WTC11 (cell line): Measurements from ENCODE around the gene CNTFR. TPM values are rescaled to one million over a fixed set of nuclear protein-coding genes. Genes with fewer than 3 reads are reported as not detected.

ENCODE experiments used
- ATAC-seq: fragments of 200-7000 bp; cut with Tn5 transposase; 2 replicates; pipeline ENCODE4 v1.10.0; 2021; ENCODE audit warnings: mild to moderate bottlenecking, moderate library complexity
- CTCF ChIA-PET: fragments of 300-600 bp; sonication (Branson Sonifier 250); formaldehyde crosslinking; loops from one replicate; lab custom pipeline; 2021; ENCODE audit warnings: antibody characterized with exemption; lab: Charles Lee
- POLR2A ChIA-PET: fragments of 350-600 bp; sonication (Branson Sonifier 250); formaldehyde crosslinking; loops from one replicate; lab custom pipeline; 2021; ENCODE audit warnings: antibody characterized with exemption; lab: Charles Lee
- DNase-seq: peaks from one replicate; pipeline ENCODE4 v3.0.0; 2021; ENCODE audit warnings: low spot score
- H3K27ac Mint-ChIP-seq: 2 replicates; pipeline ENCODE4 v1.8.0; 2021; ENCODE audit warnings: mixed read lengths
- H3K27me3 Mint-ChIP-seq: 2 replicates; pipeline ENCODE4 v1.8.0; 2021; ENCODE audit warnings: low read depth, mild to moderate bottlenecking, moderate library complexity, mixed read lengths
- H3K36me3 Mint-ChIP-seq: 2 replicates; pipeline ENCODE4 v1.8.0; 2021; ENCODE audit warnings: mixed read lengths
- H3K4me1 Mint-ChIP-seq: 2 replicates; pipeline ENCODE4 v1.8.0; 2022; ENCODE audit warnings: mixed read lengths
- H3K4me3 Mint-ChIP-seq: 2 replicates; pipeline ENCODE4 v1.8.0; 2021; ENCODE audit warnings: mild to moderate bottlenecking, moderate library complexity, mixed read lengths
- H3K9me3 Mint-ChIP-seq: 2 replicates; pipeline ENCODE4 v1.8.0; 2021; ENCODE audit warnings: mixed read lengths
- ATF3 ChIP-seq: sonication (generic); formaldehyde crosslinking; conservative IDR thresholded peaks from 2 replicates; pipeline ENCODE4 v1.8.1; 2022; ENCODE audit warnings: mild to moderate bottlenecking, missing genetic modification reagents
- CREB1 ChIP-seq: sonication (generic); formaldehyde crosslinking; IDR thresholded peaks from 2 replicates; pipeline ENCODE4 v1.8.0; 2023; ENCODE audit warnings: mild to moderate bottlenecking, missing genetic modification reagents
- CREM ChIP-seq: sonication (generic); formaldehyde crosslinking; IDR thresholded peaks from 2 replicates; pipeline ENCODE4 v1.8.1; 2022; ENCODE audit warnings: mild to moderate bottlenecking, missing genetic modification reagents, moderate library complexity
- NFATC4 ChIP-seq: fragments of 250-450 bp; sonication (Bioruptor Pico); IDR thresholded peaks from 2 replicates; pipeline ENCODE4 v1.9.0; 2021; ENCODE audit warnings: mild to moderate bottlenecking
- NFE2L1 ChIP-seq: sonication (generic); formaldehyde crosslinking; IDR thresholded peaks from 2 replicates; pipeline ENCODE4 v1.8.1; 2023; ENCODE audit warnings: missing genetic modification reagents
- NR1H2 ChIP-seq: sonication (generic); formaldehyde crosslinking; IDR thresholded peaks from 2 replicates; pipeline ENCODE4 v1.9.0; 2021; ENCODE audit warnings: mild to moderate bottlenecking, moderate library complexity, missing genetic modification reagents
- OVOL2 ChIP-seq: fragments of 250-450 bp; sonication (Bioruptor Pico); IDR thresholded peaks from 2 replicates; pipeline ENCODE4 v1.9.0; 2021; ENCODE audit warnings: mild to moderate bottlenecking, borderline replicate concordance
- RELA ChIP-seq: sonication (generic); formaldehyde crosslinking; IDR thresholded peaks from 2 replicates; pipeline ENCODE4 v1.8.1; 2022; ENCODE audit warnings: missing genetic modification reagents, mild to moderate bottlenecking, borderline replicate concordance
- RORB ChIP-seq: fragments of 250-450 bp; sonication (Bioruptor Pico); IDR thresholded peaks from 2 replicates; pipeline ENCODE4 v1.9.0; 2021; ENCODE audit warnings: mild to moderate bottlenecking
- SP1 ChIP-seq: sonication (generic); formaldehyde crosslinking; conservative IDR thresholded peaks from 2 replicates; pipeline ENCODE4 v1.8.1; 2022; ENCODE audit warnings: missing genetic modification reagents
- USF1 ChIP-seq: sonication (generic); formaldehyde crosslinking; IDR thresholded peaks from 2 replicates; pipeline ENCODE4 v1.8.0; 2022; ENCODE audit warnings: mild to moderate bottlenecking, missing genetic modification reagents
- ZBTB21 ChIP-seq: sonication (generic); formaldehyde crosslinking; IDR thresholded peaks from 2 replicates; pipeline ENCODE4 v1.8.1; 2023; ENCODE audit warnings: mild to moderate bottlenecking, missing genetic modification reagents, borderline replicate concordance
- ZNF121 ChIP-seq: sonication (generic); formaldehyde crosslinking; IDR thresholded peaks from 2 replicates; pipeline ENCODE4 v1.8.0; 2023; ENCODE audit warnings: missing genetic modification reagents
- ZNF219 ChIP-seq: sonication (generic); formaldehyde crosslinking; IDR thresholded peaks from 2 replicates; pipeline ENCODE4 v1.8.0; 2023; ENCODE audit warnings: missing genetic modification reagents, mild to moderate bottlenecking, borderline replicate concordance
- ZNF232 ChIP-seq: sonication (generic); formaldehyde crosslinking; IDR thresholded peaks from 2 replicates; pipeline ENCODE4 v1.8.0; 2022; ENCODE audit warnings: mild to moderate bottlenecking, missing genetic modification reagents
- ZNF425 ChIP-seq: fragments of 250-450 bp; sonication (Bioruptor Pico); conservative IDR thresholded peaks from 2 replicates; pipeline ENCODE4 v1.9.0; 2021; ENCODE audit warnings: mild to moderate bottlenecking
- ZNF671 ChIP-seq: fragments of 250-450 bp; sonication (Bioruptor Pico); IDR thresholded peaks from 2 replicates; pipeline ENCODE4 v1.8.0; 2021; ENCODE audit warnings: mild to moderate bottlenecking
- total RNA-seq: library from RNA; stranded (reverse); gene quantifications from 3 replicates; pipeline ENCODE4 v1.2.3, GENCODE V29; 2021
- TF ChIP-seq, protein P1 (sequence below): fragments of 250-450 bp; sonication (Bioruptor Pico); IDR thresholded peaks from 2 replicates; pipeline ENCODE4 v1.9.0; 2021; ENCODE audit warnings: moderate library complexity, mild to moderate bottlenecking, inconsistent platforms, borderline replicate concordance
- TF ChIP-seq, protein P2 (sequence below): fragments of 250-450 bp; sonication (Bioruptor Pico); IDR thresholded peaks from 2 replicates; pipeline ENCODE4 v1.9.0; 2021; ENCODE audit warnings: mild to moderate bottlenecking
- TF ChIP-seq, protein P3 (sequence below): sonication (generic); formaldehyde crosslinking; IDR thresholded peaks from 2 replicates; pipeline ENCODE4 v1.8.0; 2023; ENCODE audit warnings: missing genetic modification reagents
- TF ChIP-seq, protein P4 (sequence below): fragments of 250-450 bp; sonication (Bioruptor Pico); IDR thresholded peaks from 2 replicates; pipeline ENCODE4 v2.1.2; 2022; ENCODE audit warnings: mild to moderate bottlenecking, moderate library complexity
- TF ChIP-seq, protein P5 (sequence below): fragments of 250-450 bp; sonication (Bioruptor Pico); IDR thresholded peaks from 2 replicates; pipeline ENCODE4 v1.8.0; 2021; ENCODE audit warnings: mild to moderate bottlenecking
- TF ChIP-seq, protein P6 (sequence below): sonication (generic); formaldehyde crosslinking; IDR thresholded peaks from 2 replicates; pipeline ENCODE4 v1.8.1; 2023; ENCODE audit warnings: mild to moderate bottlenecking, missing genetic modification reagents, moderate library complexity

Gene CNTFR
- total RNA-seq, 1 experiment from 2014 or later, result 18.0 TPM

DNA sequence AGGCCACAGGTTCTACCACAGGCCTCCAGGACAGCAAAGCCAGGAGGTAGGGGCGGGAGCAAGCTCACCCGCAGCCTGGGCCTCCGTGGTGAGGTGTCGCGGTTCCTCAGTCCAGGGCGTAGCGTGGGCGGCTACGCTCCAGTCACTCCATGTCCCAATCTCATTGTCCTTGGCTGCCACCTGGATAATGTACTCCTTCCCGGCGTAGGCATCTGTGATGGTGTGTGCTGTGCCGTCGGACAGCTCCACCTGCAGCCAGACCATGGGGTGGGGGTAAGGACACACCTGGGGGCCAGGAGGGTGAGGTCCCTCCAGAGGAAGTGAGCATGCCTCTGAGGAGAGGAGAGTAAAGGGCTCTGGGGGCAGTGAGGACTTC, 36.9 kb downstream of the CNTFR start (continued):
- TF ChIP-seq CREM (no peak), RELA (CRISPR knock-in tag) (no peak), ATF3 (no peak), CREB1 (CRISPR knock-in tag) (no peak), USF1 (no peak), OVOL2 (CRISPR knock-in tag) (no peak), NFE2L1 (CRISPR knock-in tag) (no peak)
- TF ChIP-seq, protein P1, sequence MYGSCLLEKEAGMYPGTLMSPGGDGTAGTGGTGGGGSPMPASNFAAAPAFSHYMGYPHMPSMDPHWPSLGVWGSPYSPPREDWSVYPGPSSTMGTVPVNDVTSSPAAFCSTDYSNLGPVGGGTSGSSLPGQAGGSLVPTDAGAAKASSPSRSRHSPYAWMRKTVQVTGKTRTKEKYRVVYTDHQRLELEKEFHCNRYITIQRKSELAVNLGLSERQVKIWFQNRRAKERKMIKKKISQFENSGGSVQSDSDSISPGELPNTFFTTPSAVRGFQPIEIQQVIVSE (CRISPR knock-in tag), result no peak

GRCh38 chr9:34551751-34552605, 37.5 kb downstream of the CNTFR start:
- CTCF ChIA-PET, result interaction anchor here (1.3 to 8.0 kb wide), 3 partner anchors 36 to 52 kb away, joined by 3 to 192 read pairs (median 19); no protein-coding TSS in a partner anchor

More at GRCh38 chr9:34551751-34552605, 37.5 kb downstream of the CNTFR start:
- no peak overlapping the region for H3K4me3 Mint-ChIP-seq
- ATAC-seq, result no peak
- peaks cover 26% of the 10 kb centered on the region for H3K4me1 Mint-ChIP-seq
- no peaks in the 10 kb centered on the region for H3K36me3 Mint-ChIP-seq
- TF ChIP-seq ZNF232 (CRISPR knock-in tag), result no peak
- TF ChIP-seq, protein P2, sequence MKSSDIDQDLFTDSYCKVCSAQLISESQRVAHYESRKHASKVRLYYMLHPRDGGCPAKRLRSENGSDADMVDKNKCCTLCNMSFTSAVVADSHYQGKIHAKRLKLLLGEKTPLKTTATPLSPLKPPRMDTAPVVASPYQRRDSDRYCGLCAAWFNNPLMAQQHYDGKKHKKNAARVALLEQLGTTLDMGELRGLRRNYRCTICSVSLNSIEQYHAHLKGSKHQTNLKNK, result no peak
- TF ChIP-seq, protein P3, sequence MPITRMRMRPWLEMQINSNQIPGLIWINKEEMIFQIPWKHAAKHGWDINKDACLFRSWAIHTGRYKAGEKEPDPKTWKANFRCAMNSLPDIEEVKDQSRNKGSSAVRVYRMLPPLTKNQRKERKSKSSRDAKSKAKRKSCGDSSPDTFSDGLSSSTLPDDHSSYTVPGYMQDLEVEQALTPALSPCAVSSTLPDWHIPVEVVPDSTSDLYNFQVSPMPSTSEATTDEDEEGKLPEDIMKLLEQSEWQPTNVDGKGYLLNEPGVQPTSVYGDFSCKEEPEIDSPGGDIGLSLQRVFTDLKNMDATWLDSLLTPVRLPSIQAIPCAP, result no peak
- TF ChIP-seq ZNF671 (CRISPR knock-in tag), result no peak
- no peak for TF ChIP-seq SP1 (CRISPR knock-in tag)
- TF ChIP-seq, protein P4, sequence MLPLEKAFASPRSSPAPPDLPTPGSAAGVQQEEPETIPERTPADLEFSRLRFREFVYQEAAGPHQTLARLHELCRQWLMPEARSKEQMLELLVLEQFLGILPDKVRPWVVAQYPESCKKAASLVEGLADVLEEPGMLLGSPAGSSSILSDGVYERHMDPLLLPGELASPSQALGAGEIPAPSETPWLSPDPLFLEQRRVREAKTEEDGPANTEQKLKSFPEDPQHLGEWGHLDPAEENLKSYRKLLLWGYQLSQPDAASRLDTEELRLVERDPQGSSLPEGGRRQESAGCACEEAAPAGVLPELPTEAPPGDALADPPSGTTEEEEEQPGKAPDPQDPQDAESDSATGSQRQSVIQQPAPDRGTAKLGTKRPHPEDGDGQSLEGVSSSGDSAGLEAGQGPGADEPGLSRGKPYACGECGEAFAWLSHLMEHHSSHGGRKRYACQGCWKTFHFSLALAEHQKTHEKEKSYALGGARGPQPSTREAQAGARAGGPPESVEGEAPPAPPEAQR, result no peak
- no peak for TF ChIP-seq OVOL2 (CRISPR knock-in tag)
- TF ChIP-seq NR1H2 (CRISPR knock-in tag), result no peak
- TF ChIP-seq ZNF219 (CRISPR knock-in tag), result no peak
- no peak for TF ChIP-seq CREB1 (CRISPR knock-in tag)
- TF ChIP-seq RORB (CRISPR knock-in tag), result no peak
- TF ChIP-seq, protein P5, sequence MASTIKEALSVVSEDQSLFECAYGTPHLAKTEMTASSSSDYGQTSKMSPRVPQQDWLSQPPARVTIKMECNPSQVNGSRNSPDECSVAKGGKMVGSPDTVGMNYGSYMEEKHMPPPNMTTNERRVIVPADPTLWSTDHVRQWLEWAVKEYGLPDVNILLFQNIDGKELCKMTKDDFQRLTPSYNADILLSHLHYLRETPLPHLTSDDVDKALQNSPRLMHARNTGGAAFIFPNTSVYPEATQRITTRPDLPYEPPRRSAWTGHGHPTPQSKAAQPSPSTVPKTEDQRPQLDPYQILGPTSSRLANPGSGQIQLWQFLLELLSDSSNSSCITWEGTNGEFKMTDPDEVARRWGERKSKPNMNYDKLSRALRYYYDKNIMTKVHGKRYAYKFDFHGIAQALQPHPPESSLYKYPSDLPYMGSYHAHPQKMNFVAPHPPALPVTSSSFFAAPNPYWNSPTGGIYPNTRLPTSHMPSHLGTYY (CRISPR knock-in tag), result no peak
- no peak for TF ChIP-seq NFATC4 (CRISPR knock-in tag)
- TF ChIP-seq CREM, result no peak
- TF ChIP-seq, protein P6, sequence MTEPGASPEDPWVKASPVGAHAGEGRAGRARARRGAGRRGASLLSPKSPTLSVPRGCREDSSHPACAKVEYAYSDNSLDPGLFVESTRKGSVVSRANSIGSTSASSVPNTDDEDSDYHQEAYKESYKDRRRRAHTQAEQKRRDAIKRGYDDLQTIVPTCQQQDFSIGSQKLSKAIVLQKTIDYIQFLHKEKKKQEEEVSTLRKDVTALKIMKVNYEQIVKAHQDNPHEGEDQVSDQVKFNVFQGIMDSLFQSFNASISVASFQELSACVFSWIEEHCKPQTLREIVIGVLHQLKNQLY, result no peak
- no peak for TF ChIP-seq ZNF425 (CRISPR knock-in tag)
- no peak for TF ChIP-seq ZBTB21 (CRISPR knock-in tag)
- TF ChIP-seq ZNF121 (CRISPR knock-in tag), result no peak
- POLR2A ChIA-PET, result interaction anchor here (0.6 kb wide), 1 partner anchor 44 kb away, joined by 4 read pairs; no protein-coding TSS in a partner anchor
- H3K27ac Mint-ChIP-seq, result no peak overlapping the region
- no peak for DNase-seq
- H3K27me3 Mint-ChIP-seq, result peaks cover 3% of the 10 kb centered on the region; the same call in 1 of the 2 replicates
- H3K9me3 Mint-ChIP-seq, result no peaks in the 10 kb centered on the region
